Dendritic cell treated with granulocyte-macrophage colony-stimulating factor and Interleukin-4, amounts not matched to agents 40 ng/mL and 50 ng/mL, for 4 days (primary cell): ENCODE data around the gene PCNT.
A peak's percentile ranks its signal among the peaks of the same experiment; 100 is the strongest.

ENCODE experiments used
- H3K27ac Mint-ChIP-seq: one replicate; pipeline ENCODE4 v1.8.0; 2022; ENCODE audit warnings: mild to moderate bottlenecking, mixed read lengths
- H3K27me3 Mint-ChIP-seq: one replicate; pipeline ENCODE4 v1.8.0; 2022; ENCODE audit warnings: mild to moderate bottlenecking, mixed read lengths
- H3K36me3 Mint-ChIP-seq: one replicate; pipeline ENCODE4 v1.8.0; 2022; ENCODE audit warnings: low read depth, mixed read lengths
- H3K4me1 Mint-ChIP-seq: one replicate; pipeline ENCODE4 v1.8.0; 2022; ENCODE audit warnings: low read depth, mixed read lengths
- H3K4me3 Mint-ChIP-seq: one replicate; pipeline ENCODE4 v1.8.0; 2022; ENCODE audit warnings: mild to moderate bottlenecking, moderate library complexity, mixed read lengths
- H3K9me3 Mint-ChIP-seq: one replicate; pipeline ENCODE4 v1.8.0; 2022; ENCODE audit warnings: mixed read lengths
- intact Hi-C: fragments of 100-400 bp; cut with micrococcal nuclease; formaldehyde crosslinking; loops from one replicate; pipeline ENCODE4 v1.15.0; 2022

PCNT gene

GRCh38 chr21:46414965-46415275, 91.0 kb downstream of the PCNT start:
- no peaks in the 10 kb centered on the region for H3K4me1 Mint-ChIP-seq
- H3K36me3 Mint-ChIP-seq = peaks cover 89% of the 10 kb centered on the region
- no peak overlapping the region for H3K27ac Mint-ChIP-seq
- intact Hi-C loops = no loop called here
- no peaks in the 10 kb centered on the region for H3K9me3 Mint-ChIP-seq
- H3K27me3 Mint-ChIP-seq = no peaks in the 10 kb centered on the region
- no peak overlapping the region for H3K4me3 Mint-ChIP-seq

GRCh38 chr21:46416551-46416950, 92.6 kb downstream of the PCNT start:
- Mint-ChIP-seq H3K27ac (no peak overlapping the region), H3K27me3 (no peaks in the 10 kb centered on the region), H3K4me3 (no peak overlapping the region), H3K9me3 (no peaks in the 10 kb centered on the region), H3K4me1 (no peaks in the 10 kb centered on the region), H3K36me3 (peaks cover 89% of the 10 kb centered on the region)
- intact Hi-C loops = no loop called here

GRCh38 chr21:46418265-46418946, 94.5 kb downstream of the PCNT start:
- Mint-ChIP-seq H3K4me1 (peaks cover 4% of the 10 kb centered on the region), H3K36me3 (peaks cover 87% of the 10 kb centered on the region), H3K27ac (no peak overlapping the region), H3K9me3 (no peaks in the 10 kb centered on the region), H3K4me3 (no peak overlapping the region), H3K27me3 (no peaks in the 10 kb centered on the region)
- intact Hi-C loops = no loop called here

- intact Hi-C loops = no loop called here
- Mint-ChIP-seq H3K27me3 (no peaks in the 10 kb centered on the region), H3K36me3 (peaks cover 78% of the 10 kb centered on the region), H3K27ac (no peak overlapping the region), H3K4me1 (peaks cover 9% of the 10 kb centered on the region), H3K4me3 (no peak overlapping the region), H3K9me3 (no peaks in the 10 kb centered on the region)
Measured at GRCh38 chr21:46420241-46421190, 96.6 kb downstream of the PCNT start.

- intact Hi-C loops = no loop called here
- H3K36me3 Mint-ChIP-seq = peaks cover 78% of the 10 kb centered on the region
- H3K9me3 Mint-ChIP-seq = no peaks in the 10 kb centered on the region
- H3K27ac Mint-ChIP-seq = no peak overlapping the region
- no peaks in the 10 kb centered on the region for H3K27me3 Mint-ChIP-seq
- H3K4me3 Mint-ChIP-seq = no peak overlapping the region
- peaks cover 9% of the 10 kb centered on the region for H3K4me1 Mint-ChIP-seq
Measured at GRCh38 chr21:46421191-46421750, 97.3 kb downstream of the PCNT start.

- Mint-ChIP-seq H3K27ac (no peak overlapping the region), H3K4me3 (no peak overlapping the region), H3K36me3 (peaks cover 78% of the 10 kb centered on the region), H3K27me3 (no peaks in the 10 kb centered on the region), H3K9me3 (no peaks in the 10 kb centered on the region), H3K4me1 (peaks cover 9% of the 10 kb centered on the region)
- intact Hi-C loops = no loop called here
Measured at GRCh38 chr21:46421756-46422555, 98.0 kb downstream of the PCNT start.

GRCh38 chr21:46422636-46423241, 98.8 kb downstream of the PCNT start:
- intact Hi-C loops = no loop called here
- Mint-ChIP-seq H3K27ac (no peak overlapping the region), H3K36me3 (peaks cover 85% of the 10 kb centered on the region), H3K27me3 (no peaks in the 10 kb centered on the region), H3K9me3 (no peaks in the 10 kb centered on the region), H3K4me3 (no peak overlapping the region), H3K4me1 (peaks cover 9% of the 10 kb centered on the region)

- Mint-ChIP-seq H3K4me3 (no peak overlapping the region), H3K9me3 (no peaks in the 10 kb centered on the region), H3K36me3 (peaks cover 88% of the 10 kb centered on the region), H3K4me1 (peaks cover 9% of the 10 kb centered on the region), H3K27me3 (no peaks in the 10 kb centered on the region), H3K27ac (peak overlapping the region; percentile 24)
- intact Hi-C loops = no loop called here
Measured at GRCh38 chr21:46423546-46424038, 99.6 kb downstream of the PCNT start.

GRCh38 chr21:46424039-46424591, 100.2 kb downstream of the PCNT start:
- H3K36me3 Mint-ChIP-seq = peaks cover 88% of the 10 kb centered on the region
- no peaks in the 10 kb centered on the region for H3K9me3 Mint-ChIP-seq
- H3K27me3 Mint-ChIP-seq = no peaks in the 10 kb centered on the region
- H3K27ac Mint-ChIP-seq = peak overlapping the region; percentile 24
- intact Hi-C loops = no loop called here
- H3K4me3 Mint-ChIP-seq = no peak overlapping the region
- H3K4me1 Mint-ChIP-seq = peaks cover 9% of the 10 kb centered on the region

GRCh38 chr21:46424621-46425020, 100.7 kb downstream of the PCNT start:
- Mint-ChIP-seq H3K4me1 (peaks cover 9% of the 10 kb centered on the region), H3K9me3 (no peaks in the 10 kb centered on the region), H3K36me3 (peaks cover 88% of the 10 kb centered on the region), H3K27me3 (no peaks in the 10 kb centered on the region), H3K4me3 (no peak overlapping the region), H3K27ac (peak overlapping the region; percentile 10)
- intact Hi-C loops = no loop called here

GRCh38 chr21:46425041-46425440, 101.1 kb downstream of the PCNT start:
- Mint-ChIP-seq H3K4me3 (no peak overlapping the region), H3K27ac (peak overlapping the region; percentile 10), H3K9me3 (no peaks in the 10 kb centered on the region), H3K27me3 (no peaks in the 10 kb centered on the region), H3K36me3 (peaks cover 88% of the 10 kb centered on the region), H3K4me1 (peaks cover 13% of the 10 kb centered on the region)
- intact Hi-C loops = no loop called here

- Mint-ChIP-seq H3K36me3 (peaks cover 88% of the 10 kb centered on the region), H3K4me1 (peaks cover 19% of the 10 kb centered on the region), H3K27ac (no peak overlapping the region), H3K27me3 (no peaks in the 10 kb centered on the region), H3K4me3 (no peak overlapping the region), H3K9me3 (no peaks in the 10 kb centered on the region)
- intact Hi-C loops = no loop called here
Measured at GRCh38 chr21:46425571-46425970, 101.6 kb downstream of the PCNT start.
